ENCODE measurements around the gene MYOT. TPM values are rescaled to one million over a fixed set of nuclear protein-coding genes. Genes with fewer than 3 reads are reported as not detected.
"Not testable (repeated sequence)": the region's sequence is repeated elsewhere in the genome, so short reads cannot be mapped to it uniquely, and the experiment has no call there.

MYOT gene
- total RNA-seq, 3 donors from 2014 or later (not counting 1 experiment from before 2014, with no cell fraction given) = not detected

DNA sequence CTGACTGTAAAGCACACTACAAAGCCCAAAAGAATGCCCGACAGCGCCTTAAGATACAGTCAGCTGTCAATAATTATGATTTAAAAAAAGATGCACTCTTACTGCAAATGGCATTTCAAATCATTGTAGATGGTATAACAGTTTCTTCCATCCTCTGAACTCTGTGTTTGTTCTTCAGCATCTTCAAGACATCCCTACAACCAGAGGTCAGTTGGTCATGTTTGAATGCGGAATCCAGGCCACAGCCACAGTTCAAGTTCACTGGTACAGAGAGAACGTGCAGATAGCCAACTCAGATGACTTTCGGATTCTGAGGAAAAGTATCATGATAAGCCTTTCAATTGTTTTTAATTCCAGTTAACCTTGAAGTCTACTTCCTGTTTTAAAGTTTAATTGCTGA, 8.7 kb upstream of the MYOT start:
- peaks cover 2% of the 10 kb centered on the region for H3K4me1 ChIP-seq (ENCODE audit: control insufficient read depth, insufficient read depth, low read length)
- H3K9me3 ChIP-seq (ENCODE audit: control insufficient read depth, insufficient read depth, low read length) = no peaks in the 10 kb centered on the region
- H3K36me3 ChIP-seq (ENCODE audit: control insufficient read depth, insufficient read depth, low read length) = no peaks in the 10 kb centered on the region
- Mint-ChIP-seq H3K9me3 (no peaks in the 10 kb centered on the region), H3K27ac (no peak overlapping the region), H3K27me3 (ENCODE audit: low read depth in 2 of 2) (no peaks in the 10 kb centered on the region), H3K36me3 (no peaks in the 10 kb centered on the region), H3K4me1 (peaks cover 14 to 17% of the 10 kb centered on the region in 2 donors), H3K4me3 (no peak overlapping the region)
- no peak for ATAC-seq
- WGBS (ENCODE audit: insufficient coverage) = 91% methylated on average over 5 of the region's 5 CpGs
- TF ChIP-seq, protein P1, sequence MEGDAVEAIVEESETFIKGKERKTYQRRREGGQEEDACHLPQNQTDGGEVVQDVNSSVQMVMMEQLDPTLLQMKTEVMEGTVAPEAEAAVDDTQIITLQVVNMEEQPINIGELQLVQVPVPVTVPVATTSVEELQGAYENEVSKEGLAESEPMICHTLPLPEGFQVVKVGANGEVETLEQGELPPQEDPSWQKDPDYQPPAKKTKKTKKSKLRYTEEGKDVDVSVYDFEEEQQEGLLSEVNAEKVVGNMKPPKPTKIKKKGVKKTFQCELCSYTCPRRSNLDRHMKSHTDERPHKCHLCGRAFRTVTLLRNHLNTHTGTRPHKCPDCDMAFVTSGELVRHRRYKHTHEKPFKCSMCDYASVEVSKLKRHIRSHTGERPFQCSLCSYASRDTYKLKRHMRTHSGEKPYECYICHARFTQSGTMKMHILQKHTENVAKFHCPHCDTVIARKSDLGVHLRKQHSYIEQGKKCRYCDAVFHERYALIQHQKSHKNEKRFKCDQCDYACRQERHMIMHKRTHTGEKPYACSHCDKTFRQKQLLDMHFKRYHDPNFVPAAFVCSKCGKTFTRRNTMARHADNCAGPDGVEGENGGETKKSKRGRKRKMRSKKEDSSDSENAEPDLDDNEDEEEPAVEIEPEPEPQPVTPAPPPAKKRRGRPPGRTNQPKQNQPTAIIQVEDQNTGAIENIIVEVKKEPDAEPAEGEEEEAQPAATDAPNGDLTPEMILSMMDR (IDR thresholded peaks at IDR 0.05) = no peak
- no peaks in the 10 kb centered on the region for H3K27me3 ChIP-seq (ENCODE audit: control insufficient read depth, insufficient read depth, low read length)
- no peak overlapping the region for H3K27ac ChIP-seq (ENCODE audit: low read length)
- intact Hi-C loops (cut with micrococcal nuclease) = no loop called here
- H3K4me3 ChIP-seq (ENCODE audit: low read length) = no peak overlapping the region
- DNase-seq = no peak

- Mint-ChIP-seq H3K9me3 (no peaks in the 10 kb centered on the region), H3K27me3 (ENCODE audit: low read depth in 2 of 2) (no peaks in the 10 kb centered on the region), H3K4me1 (peaks cover 11 to 14% of the 10 kb centered on the region in 2 donors), H3K27ac (no peak overlapping the region), H3K4me3 (no peak overlapping the region), H3K36me3 (no peaks in the 10 kb centered on the region)
- ATAC-seq (no peak), DNase-seq (no peak)
- H3K4me1 ChIP-seq (ENCODE audit: control insufficient read depth, insufficient read depth, low read length) = peaks cover 2% of the 10 kb centered on the region
- TF ChIP-seq, protein P1 (IDR thresholded peaks at IDR 0.05) = no peak
- no peaks in the 10 kb centered on the region for H3K9me3 ChIP-seq (ENCODE audit: control insufficient read depth, insufficient read depth, low read length)
- WGBS (ENCODE audit: insufficient coverage) = 94% methylated on average over 3 of the region's 3 CpGs
- intact Hi-C loops (cut with micrococcal nuclease) = no loop called here
- H3K4me3 ChIP-seq (ENCODE audit: low read length) = no peak overlapping the region
- no peak overlapping the region for H3K27ac ChIP-seq (ENCODE audit: low read length)
- no peaks in the 10 kb centered on the region for H3K36me3 ChIP-seq (ENCODE audit: control insufficient read depth, insufficient read depth, low read length)
- H3K27me3 ChIP-seq (ENCODE audit: control insufficient read depth, insufficient read depth, low read length) = no peaks in the 10 kb centered on the region
Measured at GRCh38 chr5:137862251-137862650, 5.4 kb upstream of the MYOT start.

DNA sequence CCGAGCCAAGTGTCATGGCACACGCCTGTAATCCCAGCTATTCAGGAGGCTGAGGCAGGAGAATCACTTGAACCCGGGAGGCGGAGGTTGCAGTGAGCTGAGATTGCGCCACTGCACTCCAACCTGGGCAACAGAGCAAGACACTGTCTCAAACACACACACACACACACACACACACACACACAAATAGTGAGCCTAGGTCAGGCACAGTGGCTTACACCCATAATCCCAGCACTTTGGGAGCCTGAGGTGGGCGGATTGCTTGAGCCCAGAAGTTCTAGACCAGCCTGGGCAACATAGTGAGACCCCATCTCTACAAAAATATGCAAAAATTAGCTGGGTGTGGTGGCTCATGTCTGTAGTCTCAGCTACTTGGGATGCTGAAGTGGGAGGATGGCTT, 4.0 kb upstream of the MYOT start:
- DNase-seq; H3K4me1 ChIP-seq (ENCODE audit: control insufficient read depth, insufficient read depth, low read length); H3K27me3 Mint-ChIP-seq (ENCODE audit: low read depth in 2 of 2); H3K36me3 Mint-ChIP-seq; intact Hi-C loops (cut with micrococcal nuclease); H3K9me3 Mint-ChIP-seq; H3K27ac Mint-ChIP-seq; H3K36me3 ChIP-seq (ENCODE audit: control insufficient read depth, insufficient read depth, low read length); H3K9me3 ChIP-seq (ENCODE audit: control insufficient read depth, insufficient read depth, low read length); ATAC-seq; H3K4me3 ChIP-seq (ENCODE audit: low read length); H3K4me1 Mint-ChIP-seq; H3K27me3 ChIP-seq (ENCODE audit: control insufficient read depth, insufficient read depth, low read length); H3K4me3 Mint-ChIP-seq; H3K27ac ChIP-seq (ENCODE audit: low read length): not testable (repeated sequence)
- WGBS (ENCODE audit: insufficient coverage) = 87% methylated on average over 6 of the region's 6 CpGs

- intact Hi-C loops (cut with micrococcal nuclease) = no loop called here
- H3K27ac Mint-ChIP-seq = no peak overlapping the region
- Histone ChIP-seq H3K36me3 (ENCODE audit: control insufficient read depth, insufficient read depth, low read length) (no peaks in the 10 kb centered on the region), H3K4me3 (ENCODE audit: low read length) (no peak overlapping the region), H3K27me3 (ENCODE audit: control insufficient read depth, insufficient read depth, low read length) (no peaks in the 10 kb centered on the region), H3K27ac (ENCODE audit: low read length) (no peak overlapping the region), H3K4me1 (ENCODE audit: control insufficient read depth, insufficient read depth, low read length) (no peaks in the 10 kb centered on the region), H3K9me3 (ENCODE audit: control insufficient read depth, insufficient read depth, low read length) (no peaks in the 10 kb centered on the region)
- 90% methylated on average over 3 of the region's 4 CpGs for WGBS (ENCODE audit: insufficient coverage)
- H3K36me3 Mint-ChIP-seq = no peaks in the 10 kb centered on the region
- no peaks in the 10 kb centered on the region for H3K27me3 Mint-ChIP-seq (ENCODE audit: low read depth in 2 of 2)
- DNase-seq = no peak
- ATAC-seq = no peak
- TF ChIP-seq, protein P1 (IDR thresholded peaks at IDR 0.05) = no peak
- H3K9me3 Mint-ChIP-seq = no peaks in the 10 kb centered on the region
- no peak overlapping the region for H3K4me3 Mint-ChIP-seq
- H3K4me1 Mint-ChIP-seq = peaks cover 0 to 4% of the 10 kb centered on the region in 2 donors
Measured at GRCh38 chr5:137866541-137867388, 895 bp upstream of the MYOT start.
